IPS-18c (cell line): ENCODE results near the gene CD68.

Experiments
- H3K4me3 ChIP-seq: 2 replicates; pipeline ENCODE4 v1.7.0; 2013; ENCODE audit warnings: low read depth, mild to moderate bottlenecking, low read length, moderate library complexity; ENCODE audit not compliant: insufficient read depth
- H3K9me3 ChIP-seq: one replicate; pipeline ENCODE4 v1.6.1; 2013; ENCODE audit warnings: mild to moderate bottlenecking, low read length, moderate library complexity; ENCODE audit not compliant: control insufficient read depth, insufficient read depth

The CD68 gene

DNA sequence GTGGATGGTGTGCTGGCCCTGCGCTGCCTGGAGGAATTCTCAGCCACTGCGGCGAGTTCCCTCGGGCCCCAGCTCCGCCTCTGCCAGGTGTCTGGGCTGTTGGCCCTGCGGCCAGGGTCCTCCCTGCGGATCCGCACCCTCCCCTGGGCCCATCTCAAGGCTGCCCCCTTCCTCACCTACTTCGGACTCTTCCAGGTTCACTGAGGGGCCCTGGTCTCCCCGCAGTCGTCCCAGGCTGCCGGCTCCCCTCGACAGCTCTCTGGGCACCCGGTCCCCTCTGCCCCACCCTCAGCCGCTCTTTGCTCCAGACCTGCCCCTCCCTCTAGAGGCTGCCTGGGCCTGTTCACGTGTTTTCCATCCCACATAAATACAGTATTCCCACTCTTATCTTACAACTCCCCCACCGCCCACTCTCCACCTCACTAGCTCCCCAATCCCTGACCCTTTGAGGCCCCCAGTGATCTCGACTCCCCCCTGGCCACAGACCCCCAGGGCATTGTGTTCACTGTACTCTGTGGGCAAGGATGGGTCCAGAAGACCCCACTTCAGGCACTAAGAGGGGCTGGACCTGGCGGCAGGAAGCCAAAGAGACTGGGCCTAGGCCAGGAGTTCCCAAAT is 22.2 kb upstream of the CD68 start:
- Histone ChIP-seq H3K9me3 (no peaks in the 10 kb centered on the region), H3K4me3 (no peak overlapping the region; the same call in 1 of the 2 replicates)

DNA sequence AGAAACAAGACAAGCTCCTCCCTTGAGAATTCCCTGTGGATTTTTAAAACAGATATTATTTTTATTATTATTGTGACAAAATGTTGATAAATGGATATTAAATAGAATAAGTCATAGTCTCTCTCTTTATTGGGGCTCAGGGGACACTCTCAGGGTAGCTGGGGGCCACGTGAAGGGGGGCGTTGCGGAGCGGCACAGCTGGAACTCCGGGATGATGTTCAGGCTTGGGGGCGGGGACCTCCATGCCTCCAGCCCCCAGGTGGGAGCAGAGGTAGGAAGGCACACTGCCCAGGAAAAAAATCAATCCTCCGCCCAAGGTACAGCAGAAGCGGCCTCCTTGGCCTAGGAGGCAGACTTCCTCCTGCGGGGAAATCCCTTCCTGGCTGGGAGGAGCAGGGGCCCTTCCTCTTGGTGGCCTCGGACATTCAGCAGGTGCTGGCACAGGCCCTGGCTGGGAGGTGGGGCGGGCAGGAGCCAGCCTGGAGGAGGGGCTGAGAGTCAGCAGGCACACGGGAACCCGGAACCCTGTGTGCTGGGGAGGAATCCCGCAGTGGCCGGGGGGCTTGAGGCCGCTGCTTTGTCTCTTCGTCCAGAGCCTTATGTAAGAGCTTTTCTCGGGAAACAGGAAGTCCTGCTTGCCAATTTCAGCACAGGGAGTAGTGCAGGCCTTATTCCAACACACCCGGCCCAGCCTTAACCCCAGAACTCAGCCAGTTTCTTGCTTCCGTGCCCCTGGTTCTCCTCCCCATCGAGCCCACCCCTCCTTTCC is 21.5 kb upstream of the CD68 start:
- Histone ChIP-seq H3K4me3 (peak overlapping the region; percentile 28; the same call in 1 of the 2 replicates), H3K9me3 (no peaks in the 10 kb centered on the region)

DNA sequence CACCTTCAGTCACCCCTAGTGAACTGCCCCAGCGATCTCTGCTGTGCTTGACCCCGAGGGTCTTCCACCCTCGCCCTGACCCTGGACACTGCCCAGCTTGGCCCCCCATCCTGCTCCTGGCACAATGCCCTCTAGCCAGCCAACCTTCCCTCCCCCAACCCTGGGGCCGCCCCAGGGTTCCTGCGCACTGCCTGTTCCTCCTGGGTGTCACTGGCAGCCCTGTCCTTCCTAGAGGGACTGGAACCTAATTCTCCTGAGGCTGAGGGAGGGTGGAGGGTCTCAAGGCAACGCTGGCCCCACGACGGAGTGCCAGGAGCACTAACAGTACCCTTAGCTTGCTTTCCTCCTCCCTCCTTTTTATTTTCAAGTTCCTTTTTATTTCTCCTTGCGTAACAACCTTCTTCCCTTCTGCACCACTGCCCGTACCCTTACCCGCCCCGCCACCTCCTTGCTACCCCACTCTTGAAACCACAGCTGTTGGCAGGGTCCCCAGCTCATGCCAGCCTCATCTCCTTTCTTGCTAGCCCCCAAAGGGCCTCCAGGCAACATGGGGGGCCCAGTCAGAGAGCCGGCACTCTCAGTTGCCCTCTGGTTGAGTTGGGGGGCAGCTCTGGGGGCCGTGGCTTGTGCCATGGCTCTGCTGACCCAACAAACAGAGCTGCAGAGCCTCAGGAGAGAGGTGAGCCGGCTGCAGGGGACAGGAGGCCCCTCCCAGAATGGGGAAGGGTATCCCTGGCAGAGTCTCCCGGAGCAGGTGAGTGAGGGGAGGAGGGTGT is 20.7 kb upstream of the CD68 start, which contains the start of gene TNFSF13:
Gene TNFSF13 (plus strand): TSS at position 207 of the 776 bp plus-strand sequence. CDS start 290 bp downstream, at position 497.
- Histone ChIP-seq H3K9me3 (no peaks in the 10 kb centered on the region), H3K4me3 (peak within 1 kb of the TSS; percentile 28)

DNA sequence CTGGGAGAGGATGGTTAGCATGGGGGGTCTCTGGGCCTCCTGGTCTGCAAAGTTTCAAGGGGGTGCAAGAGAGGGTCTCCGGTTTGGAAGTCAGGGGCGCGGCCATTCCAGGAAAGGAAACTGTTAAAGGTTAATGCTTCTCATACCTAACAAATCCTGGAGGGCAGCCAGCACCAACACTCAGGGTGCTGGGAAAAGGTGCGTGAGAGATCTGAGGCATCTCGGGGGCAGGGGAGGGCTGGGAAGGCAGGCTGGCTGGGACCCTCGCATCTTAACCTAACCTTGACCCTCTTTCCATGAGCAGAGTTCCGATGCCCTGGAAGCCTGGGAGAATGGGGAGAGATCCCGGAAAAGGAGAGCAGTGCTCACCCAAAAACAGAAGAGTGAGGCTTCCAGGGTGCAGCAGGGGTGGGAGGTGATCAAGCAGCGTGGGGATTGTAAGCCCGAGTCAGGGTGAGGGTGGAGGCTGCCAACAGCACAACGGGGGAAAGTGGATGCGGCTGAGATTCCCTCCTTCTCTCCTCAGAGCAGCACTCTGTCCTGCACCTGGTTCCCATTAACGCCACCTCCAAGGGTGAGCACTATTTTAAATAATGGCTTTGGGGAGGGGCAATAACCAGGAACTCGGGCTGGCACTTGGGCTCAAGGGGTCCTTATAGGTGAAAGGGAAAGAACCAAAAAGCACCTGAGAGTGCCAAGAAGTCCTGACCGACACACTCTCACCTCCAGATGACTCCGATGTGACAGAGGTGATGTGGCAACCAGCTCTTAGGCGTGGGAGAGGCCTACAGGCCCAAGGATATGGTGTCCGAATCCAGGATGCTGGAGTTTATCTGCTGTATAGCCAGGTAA is 19.9 kb upstream of the CD68 start:
- peak overlapping the region; percentile 9; the same call in 1 of the 2 replicates for H3K4me3 ChIP-seq
- no peaks in the 10 kb centered on the region for H3K9me3 ChIP-seq

DNA sequence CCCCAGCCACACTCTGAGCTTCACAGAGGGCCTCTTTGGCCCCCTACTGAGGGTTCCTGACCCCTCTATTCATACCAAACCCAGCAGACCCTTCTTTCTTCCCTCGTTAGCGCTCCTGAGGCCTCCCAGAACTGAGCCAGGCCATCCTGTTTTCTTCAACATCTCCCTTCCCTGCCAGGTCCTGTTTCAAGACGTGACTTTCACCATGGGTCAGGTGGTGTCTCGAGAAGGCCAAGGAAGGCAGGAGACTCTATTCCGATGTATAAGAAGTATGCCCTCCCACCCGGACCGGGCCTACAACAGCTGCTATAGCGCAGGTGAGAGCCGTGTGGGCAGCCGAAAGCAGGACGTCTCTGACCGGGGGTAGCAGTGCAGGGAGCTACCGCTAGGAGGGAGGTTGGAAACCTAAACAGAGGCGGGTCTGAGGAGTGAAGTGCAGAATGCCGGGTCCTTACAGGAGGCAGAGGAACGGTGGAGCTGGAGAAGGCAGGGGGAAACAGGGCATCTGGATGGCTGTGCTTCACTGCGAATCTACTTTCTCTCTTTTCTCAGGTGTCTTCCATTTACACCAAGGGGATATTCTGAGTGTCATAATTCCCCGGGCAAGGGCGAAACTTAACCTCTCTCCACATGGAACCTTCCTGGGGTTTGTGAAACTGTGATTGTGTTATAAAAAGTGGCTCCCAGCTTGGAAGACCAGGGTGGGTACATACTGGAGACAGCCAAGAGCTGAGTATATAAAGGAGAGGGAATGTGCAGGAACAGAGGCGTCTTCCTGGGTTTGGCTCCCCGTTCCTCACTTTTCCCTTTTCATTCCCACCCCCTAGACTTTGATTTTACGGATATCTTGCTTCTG is 19.0 kb upstream of the CD68 start:
- no peaks in the 10 kb centered on the region for H3K9me3 ChIP-seq
- H3K4me3 ChIP-seq = peak overlapping the region; percentile 91; the same call in 1 of the 2 replicates

DNA sequence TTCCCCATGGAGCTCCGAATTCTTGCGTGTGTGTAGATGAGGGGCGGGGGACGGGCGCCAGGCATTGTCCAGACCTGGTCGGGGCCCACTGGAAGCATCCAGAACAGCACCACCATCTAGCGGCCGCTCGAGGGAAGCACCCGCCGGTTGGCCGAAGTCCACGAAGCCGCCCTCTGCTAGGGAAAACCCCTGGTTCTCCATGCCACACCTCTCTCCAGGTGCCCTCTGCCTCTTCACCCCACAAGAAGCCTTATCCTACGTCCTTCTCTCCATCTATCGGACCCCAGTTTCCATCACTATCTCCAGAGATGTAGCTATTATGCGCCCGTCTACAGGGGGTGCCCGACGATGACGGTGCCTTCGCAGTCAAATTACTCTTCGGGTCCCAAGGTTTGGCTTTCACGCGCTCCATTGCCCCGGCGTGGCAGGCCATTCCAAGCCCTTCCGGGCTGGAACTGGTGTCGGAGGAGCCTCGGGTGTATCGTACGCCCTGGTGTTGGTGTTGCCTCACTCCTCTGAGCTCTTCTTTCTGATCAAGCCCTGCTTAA is 18.3 kb upstream of the CD68 start:
- Histone ChIP-seq H3K4me3 (peak overlapping the region; percentile 91), H3K9me3 (no peaks in the 10 kb centered on the region)

DNA sequence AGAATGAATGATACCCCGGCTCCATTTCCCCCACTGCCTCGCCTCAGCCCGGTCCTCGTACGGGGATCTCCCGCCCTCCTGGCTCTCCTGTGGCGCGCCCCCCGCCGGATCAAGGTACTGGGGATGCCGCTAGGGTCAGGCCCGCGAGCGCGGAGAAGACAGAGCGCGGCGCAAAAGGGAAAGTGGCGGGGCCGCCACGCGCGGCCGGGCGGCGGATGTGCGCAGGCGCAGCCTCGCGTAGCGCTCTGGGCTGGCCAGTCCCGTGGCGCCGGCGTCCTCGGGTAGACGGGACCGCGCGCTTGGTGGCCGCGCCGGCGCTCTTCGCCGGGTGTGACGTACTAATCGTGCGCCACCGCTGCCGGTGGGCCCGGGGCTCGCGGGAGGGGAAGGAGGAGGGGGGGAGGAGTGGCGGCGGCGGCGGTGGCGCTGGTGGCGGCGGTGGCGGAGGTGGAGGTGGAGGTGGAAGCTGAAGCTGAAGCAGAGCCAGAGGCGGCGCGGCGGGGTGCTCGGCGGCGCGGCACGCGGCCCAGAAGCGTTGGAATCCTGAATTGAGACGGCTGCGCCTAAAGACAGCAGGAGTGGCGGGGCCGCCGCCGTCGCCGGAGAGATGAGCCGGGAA is 17.7 kb upstream of the CD68 start, which contains the start of gene SENP3:
Gene SENP3 (plus strand): TSS at position 331 of the 619 bp plus-strand sequence. CDS start 1,158 bp downstream, outside the sequence.
- H3K9me3 ChIP-seq = no peaks in the 10 kb centered on the region
- peak within 1 kb of the TSS; percentile 91 for H3K4me3 ChIP-seq

DNA sequence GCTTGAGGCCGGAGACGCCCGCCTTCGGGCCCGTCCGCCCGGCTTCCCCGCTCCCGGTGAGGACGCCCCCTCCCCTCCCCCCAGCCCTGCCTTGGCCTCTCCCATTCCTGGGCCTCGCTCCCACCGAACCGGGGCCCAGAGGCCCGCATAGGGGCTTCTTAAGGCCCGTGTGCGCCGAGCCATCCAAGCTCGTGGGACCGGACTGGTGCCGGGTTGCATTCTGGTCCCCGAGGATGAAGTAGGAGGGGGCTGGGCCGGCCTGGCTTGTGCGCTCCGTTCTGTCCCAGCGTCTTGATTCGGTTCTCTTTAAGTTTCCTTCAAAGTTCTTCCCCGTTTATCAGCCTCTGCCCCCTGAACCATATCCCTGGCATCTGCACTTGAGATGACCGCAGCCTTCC is 17.2 kb upstream of the CD68 start:
- no peaks in the 10 kb centered on the region for H3K9me3 ChIP-seq
- H3K4me3 ChIP-seq = peak overlapping the region; percentile 91

DNA sequence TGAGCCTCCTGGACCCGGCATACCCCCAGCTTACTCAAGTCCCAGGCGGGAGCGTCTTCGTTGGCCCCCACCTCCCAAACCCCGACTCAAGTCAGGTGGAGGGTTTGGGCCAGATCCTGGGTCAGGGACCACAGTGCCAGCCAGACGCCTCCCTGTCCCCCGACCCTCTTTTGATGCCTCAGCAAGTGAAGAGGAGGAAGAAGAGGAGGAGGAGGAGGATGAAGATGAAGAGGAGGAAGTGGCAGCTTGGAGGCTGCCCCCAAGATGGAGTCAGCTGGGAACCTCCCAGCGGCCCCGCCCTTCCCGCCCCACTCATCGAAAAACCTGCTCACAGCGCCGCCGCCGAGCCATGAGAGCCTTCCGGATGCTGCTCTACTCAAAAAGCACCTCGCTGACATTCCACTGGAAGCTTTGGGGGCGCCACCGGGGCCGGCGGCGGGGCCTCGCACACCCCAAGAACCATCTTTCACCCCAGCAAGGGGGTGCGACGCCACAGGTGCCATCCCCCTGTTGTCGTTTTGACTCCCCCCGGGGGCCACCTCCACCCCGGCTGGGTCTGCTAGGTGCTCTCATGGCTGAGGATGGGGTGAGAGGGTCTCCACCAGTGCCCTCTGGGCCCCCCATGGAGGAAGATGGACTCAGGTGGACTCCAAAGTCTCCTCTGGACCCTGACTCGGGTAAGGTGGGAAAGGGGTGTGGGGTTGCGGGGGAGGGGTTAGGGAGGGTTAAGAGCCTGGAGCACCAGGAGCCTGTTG is 16.1 kb upstream of the CD68 start:
- no peak overlapping the region; the same call in 1 of the 2 replicates for H3K4me3 ChIP-seq
- H3K9me3 ChIP-seq = no peaks in the 10 kb centered on the region

DNA sequence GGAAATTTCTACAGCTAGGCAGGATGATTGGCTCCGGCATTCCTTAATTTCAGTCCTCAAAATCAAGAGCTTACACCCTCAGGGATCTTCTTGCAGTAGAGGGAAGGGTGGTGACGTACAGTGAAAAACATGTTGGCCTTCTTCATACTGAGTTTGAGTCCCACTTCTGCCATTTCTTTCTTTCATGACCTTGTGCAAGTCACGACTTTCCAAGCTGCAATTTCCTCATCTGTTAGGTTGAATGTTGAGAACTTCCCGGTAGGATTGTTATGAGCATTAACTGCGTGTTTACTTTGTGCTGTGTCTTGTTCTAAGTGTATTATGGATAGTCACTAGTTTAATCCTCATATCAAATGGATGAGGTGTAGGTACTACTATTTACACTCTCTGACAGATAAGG is 9.9 kb upstream of the CD68 start:
- no peaks in the 10 kb centered on the region for H3K9me3 ChIP-seq
- H3K4me3 ChIP-seq = no peak overlapping the region

DNA sequence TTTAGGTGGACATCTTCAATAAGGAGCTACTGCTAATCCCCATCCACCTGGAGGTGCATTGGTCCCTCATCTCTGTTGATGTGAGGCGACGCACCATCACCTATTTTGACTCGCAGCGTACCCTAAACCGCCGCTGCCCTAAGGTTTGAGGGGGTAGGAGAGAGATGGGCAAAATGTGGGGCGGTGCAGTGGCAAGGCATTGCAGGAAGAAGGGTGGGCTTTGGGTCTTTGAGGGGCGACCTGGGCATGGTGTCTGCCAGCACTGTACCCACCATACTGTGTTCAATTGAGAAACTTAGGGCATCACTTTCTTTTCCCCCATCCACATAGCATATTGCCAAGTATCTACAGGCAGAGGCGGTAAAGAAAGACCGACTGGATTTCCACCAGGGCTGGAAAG is 9.1 kb upstream of the CD68 start:
- no peak overlapping the region for H3K4me3 ChIP-seq
- no peaks in the 10 kb centered on the region for H3K9me3 ChIP-seq

DNA sequence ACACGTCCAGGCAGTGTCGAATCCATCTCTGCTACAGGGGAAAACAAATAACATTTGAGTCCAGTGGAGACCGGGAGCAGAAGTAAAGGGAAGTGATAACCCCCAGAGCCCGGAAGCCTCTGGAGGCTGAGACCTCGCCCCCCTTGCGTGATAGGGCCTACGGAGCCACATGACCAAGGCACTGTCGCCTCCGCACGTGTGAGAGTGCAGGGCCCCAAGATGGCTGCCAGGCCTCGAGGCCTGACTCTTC is 7.2 kb upstream of the CD68 start:
- peak overlapping the region; percentile 51 for H3K4me3 ChIP-seq

DNA sequence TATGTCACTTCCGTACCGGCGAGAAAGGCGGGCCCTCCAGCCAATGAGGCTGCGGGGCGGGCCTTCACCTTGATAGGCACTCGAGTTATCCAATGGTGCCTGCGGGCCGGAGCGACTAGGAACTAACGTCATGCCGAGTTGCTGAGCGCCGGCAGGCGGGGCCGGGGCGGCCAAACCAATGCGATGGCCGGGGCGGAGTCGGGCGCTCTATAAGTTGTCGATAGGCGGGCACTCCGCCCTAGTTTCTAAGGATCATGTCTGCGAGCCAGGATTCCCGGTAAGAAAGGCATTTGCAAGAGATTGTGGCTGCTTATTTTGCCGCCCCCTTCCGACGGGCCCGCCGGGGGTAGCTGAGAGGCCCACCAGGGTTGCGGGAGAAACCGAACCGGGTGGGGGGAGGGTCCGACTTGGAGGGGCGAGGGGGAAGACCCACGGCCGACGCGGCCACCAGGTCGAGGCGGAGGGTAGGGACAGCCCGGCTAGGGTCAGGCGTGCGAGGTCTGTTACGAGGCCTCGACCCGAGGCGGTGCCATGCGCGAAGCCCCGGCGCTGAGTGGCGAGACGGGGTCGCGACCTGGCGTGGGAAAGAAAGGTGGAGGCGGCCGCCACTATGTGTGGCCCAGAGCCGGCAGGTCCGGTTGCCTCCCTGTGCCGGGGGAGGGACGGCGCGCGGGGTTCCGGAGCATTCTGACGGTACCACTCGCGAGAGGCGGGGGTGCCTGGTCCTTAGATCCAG is 6.7 kb upstream of the CD68 start:
- H3K9me3 ChIP-seq = no peaks in the 10 kb centered on the region
- peak overlapping the region; percentile 97 for H3K4me3 ChIP-seq

More for the DNA sequence above, 7.2 kb upstream of the CD68 start:
- H3K9me3 ChIP-seq = no peaks in the 10 kb centered on the region

DNA sequence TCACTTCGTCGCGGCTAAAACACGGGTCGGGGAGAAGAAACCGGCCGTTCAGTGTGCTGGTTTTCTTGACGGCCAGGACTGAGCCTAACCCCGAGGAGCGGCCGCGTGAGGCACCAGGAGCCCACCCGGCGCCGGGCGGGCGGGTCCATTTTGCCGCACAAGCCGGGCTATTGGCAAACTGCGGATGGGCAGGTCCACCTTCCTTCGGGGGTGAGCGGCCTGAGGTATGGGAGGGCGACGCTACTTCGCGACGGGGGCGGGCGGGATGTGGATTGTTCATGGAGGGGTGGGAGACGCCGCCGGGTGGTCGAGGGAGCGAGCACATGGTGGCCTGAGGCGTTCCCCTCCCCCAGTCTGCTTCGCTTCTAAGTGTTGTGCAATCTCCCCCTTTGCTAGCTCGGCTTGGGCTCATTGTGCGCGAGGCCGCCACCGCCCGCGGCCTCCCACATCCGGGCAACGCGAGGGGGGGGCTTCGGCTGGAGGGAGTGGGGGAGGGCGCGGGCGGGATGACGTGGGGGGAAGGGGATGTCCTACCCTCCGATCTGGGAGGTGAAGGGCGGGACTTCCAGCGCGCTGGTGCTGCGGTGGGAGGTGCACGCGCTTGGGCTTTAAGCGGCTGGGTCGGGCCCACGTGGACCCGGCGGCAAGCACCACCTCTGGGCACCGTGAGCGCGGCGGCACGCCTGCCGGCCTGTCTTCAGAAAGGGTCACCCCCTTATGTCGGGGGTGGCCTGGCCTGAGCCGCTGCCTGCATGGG is 5.9 kb upstream of the CD68 start:
- H3K9me3 ChIP-seq = no peaks in the 10 kb centered on the region
- peak overlapping the region; percentile 97 for H3K4me3 ChIP-seq
